Rectal smooth muscle tissue (tissue), 1 donor: ENCODE measurements around the gene SYT13.
"Not testable (repeated sequence)": the region's sequence is repeated elsewhere in the genome, so short reads cannot be mapped to it uniquely, and the experiment has no call there.

Experiments
- H3K27ac ChIP-seq: one replicate; pipeline ENCODE4 v1.7.0; 2013; ENCODE audit warnings: low read depth, low read length, inconsistent platforms
- H3K27me3 ChIP-seq: one replicate; pipeline ENCODE4 v1.7.0; 2013; ENCODE audit warnings: low read length; ENCODE audit not compliant: control insufficient read depth, insufficient read depth
- H3K36me3 ChIP-seq: one replicate; pipeline ENCODE4 v1.7.0; 2013; ENCODE audit warnings: low read length; ENCODE audit not compliant: control insufficient read depth, insufficient read depth
- H3K4me1 ChIP-seq: one replicate; pipeline ENCODE4 v1.7.0; 2013; ENCODE audit warnings: low read length; ENCODE audit not compliant: control insufficient read depth, insufficient read depth
- H3K4me3 ChIP-seq: one replicate; pipeline ENCODE4 v1.7.0; 2013; ENCODE audit warnings: low read length
- H3K9ac ChIP-seq: one replicate; pipeline ENCODE4 v1.7.0; 2013; ENCODE audit warnings: low read length

SYT13 gene

DNA sequence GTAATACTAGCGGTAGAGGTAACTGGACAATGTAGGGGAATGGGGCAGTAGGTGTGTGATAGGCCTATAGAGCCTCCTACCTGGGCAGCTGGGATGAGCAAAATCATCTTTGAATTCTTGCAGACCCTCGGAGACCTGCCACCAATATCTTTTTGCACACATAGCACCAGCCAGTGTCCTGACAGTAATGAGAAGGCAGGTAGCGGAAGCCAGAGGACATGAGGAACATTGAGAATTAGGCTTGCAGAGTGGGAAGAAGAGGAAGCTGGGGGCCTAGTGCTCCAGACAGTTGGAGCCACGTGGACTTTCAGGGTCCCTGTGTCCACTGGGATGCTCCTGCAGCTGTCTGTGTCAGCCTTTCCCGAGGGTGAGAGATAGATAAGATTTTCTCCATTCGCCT lies 17.2 kb upstream of the SYT13 start:
- Histone ChIP-seq H3K4me3 (no peak overlapping the region), H3K4me1 (no peaks in the 10 kb centered on the region), H3K9ac (no peak overlapping the region), H3K36me3 (no peaks in the 10 kb centered on the region), H3K27ac (no peak overlapping the region), H3K27me3 (no peaks in the 10 kb centered on the region)

DNA sequence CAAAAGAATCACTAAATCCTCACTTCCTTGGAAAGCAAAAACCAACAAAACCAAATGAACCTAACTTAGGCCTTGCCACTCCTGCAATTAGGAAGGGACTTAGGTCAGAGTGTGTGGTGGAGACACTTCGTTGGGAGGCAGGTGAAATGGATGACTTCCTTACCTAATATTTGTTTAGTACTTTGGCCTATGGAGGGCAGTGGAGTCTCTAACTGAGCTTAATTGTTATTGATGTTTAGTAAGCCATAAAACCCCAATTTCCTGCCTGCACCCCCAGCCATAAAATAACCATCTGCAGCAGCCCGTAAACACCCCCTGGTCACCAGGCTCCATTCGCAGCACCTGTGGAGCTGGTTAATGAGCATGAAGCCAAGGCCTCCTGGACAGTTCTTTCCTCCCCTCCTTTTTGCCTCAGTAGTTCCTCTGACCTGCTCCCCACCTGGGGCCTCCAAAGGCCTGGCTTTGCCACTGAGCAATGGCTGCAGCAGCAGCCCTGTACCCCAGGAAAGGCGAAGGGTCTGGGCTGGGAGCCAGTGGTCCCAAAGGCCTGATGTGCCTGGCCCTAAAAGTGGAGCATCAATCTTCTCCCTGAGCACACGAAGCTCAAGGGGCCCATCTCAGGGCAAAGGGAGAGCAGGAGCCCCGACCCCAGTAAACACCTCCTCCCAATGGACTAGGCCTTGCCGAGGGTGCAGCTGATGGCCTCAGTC lies 15.6 kb upstream of the SYT13 start:
- Histone ChIP-seq H3K27ac (no peak overlapping the region), H3K9ac (no peak overlapping the region), H3K4me3 (no peak overlapping the region), H3K27me3 (no peaks in the 10 kb centered on the region), H3K36me3 (no peaks in the 10 kb centered on the region), H3K4me1 (no peaks in the 10 kb centered on the region)

DNA sequence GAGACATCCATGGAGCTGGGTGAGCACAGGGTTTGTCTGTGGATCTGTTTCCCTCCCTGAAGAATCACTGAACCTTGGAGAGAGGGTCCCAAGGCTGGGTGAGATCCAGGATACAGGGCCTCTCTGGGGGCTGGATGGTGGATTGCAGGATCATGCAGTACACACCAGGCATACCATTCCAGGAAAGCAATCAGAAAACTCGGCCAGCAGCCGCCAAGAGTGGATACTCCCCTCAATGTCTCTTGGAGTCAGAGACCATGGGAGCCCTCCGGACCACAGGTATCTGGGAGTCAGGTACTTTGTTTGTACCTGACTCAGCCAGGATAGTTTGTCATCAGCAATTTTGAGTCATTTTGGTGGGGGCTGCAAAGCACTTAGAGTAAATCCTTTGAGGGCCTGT lies 14.6 kb upstream of the SYT13 start:
- H3K27me3 ChIP-seq = no peaks in the 10 kb centered on the region
- H3K4me3 ChIP-seq = no peak overlapping the region
- no peak overlapping the region for H3K27ac ChIP-seq
- H3K4me1 ChIP-seq = no peaks in the 10 kb centered on the region
- H3K36me3 ChIP-seq = no peaks in the 10 kb centered on the region
- no peak overlapping the region for H3K9ac ChIP-seq

DNA sequence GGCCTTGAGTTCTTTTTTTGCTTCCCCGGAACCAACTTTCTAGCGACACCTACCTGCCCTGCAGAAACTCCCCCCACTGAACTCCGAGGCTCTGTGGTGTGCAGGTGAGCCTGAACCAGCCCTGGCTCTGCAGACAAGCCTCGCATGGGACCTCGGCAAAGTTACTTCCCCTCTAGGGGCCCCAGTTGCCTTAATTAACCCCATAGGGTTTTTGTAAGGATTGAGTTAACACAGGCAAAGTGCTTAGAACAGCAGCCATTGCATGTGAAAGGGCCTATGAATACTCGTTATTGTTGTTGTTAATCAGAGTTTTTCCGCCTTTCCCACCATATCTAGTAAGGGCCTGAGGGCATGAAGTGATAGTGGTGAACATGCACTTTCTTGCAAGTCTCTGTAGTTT lies 12.6 kb upstream of the SYT13 start:
- no peaks in the 10 kb centered on the region for H3K36me3 ChIP-seq
- H3K4me3 ChIP-seq = no peak overlapping the region
- no peak overlapping the region for H3K9ac ChIP-seq
- no peaks in the 10 kb centered on the region for H3K4me1 ChIP-seq
- no peaks in the 10 kb centered on the region for H3K27me3 ChIP-seq
- no peak overlapping the region for H3K27ac ChIP-seq

DNA sequence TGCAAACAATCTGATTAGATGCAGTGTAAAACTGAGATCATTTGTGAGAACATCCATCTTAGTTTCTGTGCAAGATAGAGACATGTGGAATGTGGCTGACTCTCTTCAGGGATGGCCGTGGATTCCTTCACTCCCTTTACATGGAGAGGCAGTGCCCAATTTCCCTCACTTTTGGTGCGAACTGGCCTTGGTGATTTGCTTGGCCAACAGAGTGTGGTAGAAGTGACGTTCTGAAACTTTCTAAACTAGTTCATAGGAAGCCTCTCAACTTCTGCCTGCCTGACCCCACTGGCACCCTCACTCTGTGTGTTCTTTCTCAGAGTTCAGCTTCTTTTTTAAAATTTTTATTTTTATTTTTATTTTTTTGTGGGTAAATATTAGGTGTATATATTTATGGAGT lies 9.9 kb upstream of the SYT13 start:
- H3K27me3 ChIP-seq = no peaks in the 10 kb centered on the region
- H3K9ac ChIP-seq = no peak overlapping the region
- no peak overlapping the region for H3K4me3 ChIP-seq
- no peaks in the 10 kb centered on the region for H3K36me3 ChIP-seq
- H3K27ac ChIP-seq = no peak overlapping the region
- H3K4me1 ChIP-seq = no peaks in the 10 kb centered on the region

DNA sequence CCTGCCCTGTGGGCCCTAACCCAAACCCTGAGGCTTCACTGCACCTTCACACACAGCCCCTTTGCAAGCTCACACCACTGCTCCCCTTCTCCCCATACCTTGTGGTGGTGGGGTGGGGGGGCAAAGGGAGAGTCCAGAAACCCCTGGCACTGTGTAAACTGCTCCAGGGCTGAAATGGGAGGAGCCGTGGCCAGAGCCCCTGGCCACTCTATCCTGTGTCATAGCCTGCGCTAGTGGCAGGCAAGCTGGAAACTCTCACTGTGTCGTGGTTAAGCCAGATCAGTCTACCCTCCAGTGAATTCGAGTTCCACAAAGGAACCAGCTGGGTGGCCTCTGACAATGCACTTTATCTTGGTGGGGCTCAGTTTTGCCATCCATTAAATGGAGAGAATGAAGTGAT lies 8.4 kb upstream of the SYT13 start:
- no peaks in the 10 kb centered on the region for H3K4me1 ChIP-seq
- H3K4me3 ChIP-seq = no peak overlapping the region
- no peaks in the 10 kb centered on the region for H3K36me3 ChIP-seq
- no peaks in the 10 kb centered on the region for H3K27me3 ChIP-seq
- H3K9ac ChIP-seq = no peak overlapping the region
- no peak overlapping the region for H3K27ac ChIP-seq

DNA sequence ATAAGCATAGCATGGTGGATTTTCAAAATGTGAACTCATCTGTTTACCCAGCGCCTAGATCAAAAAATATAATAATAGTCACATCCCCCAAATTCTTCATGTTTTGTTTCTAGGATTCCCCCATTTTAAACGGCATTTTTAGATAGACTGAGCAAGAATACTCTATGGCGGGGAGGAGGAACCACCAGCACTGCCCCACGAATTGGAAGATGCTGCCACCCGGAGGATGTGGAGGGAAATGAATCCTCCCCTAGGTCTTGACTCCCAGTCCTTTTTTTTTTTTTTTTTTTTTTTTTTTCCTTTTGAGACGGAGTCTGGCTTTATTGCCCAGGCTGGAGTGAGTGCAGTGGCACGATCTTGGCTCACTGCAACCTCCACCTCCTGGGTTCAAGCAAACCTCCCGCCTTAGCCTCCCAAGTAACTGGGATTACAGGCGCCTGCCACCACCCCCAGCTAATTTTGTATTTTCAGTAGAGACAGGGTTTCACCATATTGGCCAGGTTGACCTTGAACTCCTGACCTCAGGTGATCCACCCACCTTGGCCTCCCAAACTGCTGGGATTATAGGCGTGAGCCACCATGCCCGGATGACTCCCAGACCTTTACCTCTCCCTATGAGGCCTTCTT lies 7.5 kb upstream of the SYT13 start:
- not testable (repeated sequence) for H3K36me3 ChIP-seq

DNA sequence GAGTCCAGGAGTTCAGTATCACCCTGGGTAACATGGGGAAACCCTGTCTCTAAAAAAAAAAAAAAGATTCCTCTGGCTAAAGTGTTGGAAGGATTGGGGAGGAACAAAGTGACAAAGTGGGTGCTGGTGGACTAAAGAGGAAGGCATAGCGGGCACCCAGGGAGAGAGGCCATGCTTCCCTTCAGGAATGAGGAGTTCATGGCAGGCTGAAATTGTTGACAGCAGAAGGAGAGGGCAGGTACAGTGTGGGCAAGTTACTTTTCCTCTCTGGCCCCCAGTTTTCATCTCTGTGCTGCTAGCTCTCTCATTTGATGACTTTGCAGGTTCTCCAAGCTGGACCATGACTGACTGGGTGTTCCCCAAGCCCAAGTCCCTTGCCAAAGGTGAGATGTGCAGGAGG lies 4.4 kb upstream of the SYT13 start:
- no peak overlapping the region for H3K9ac ChIP-seq
- H3K36me3 ChIP-seq = no peaks in the 10 kb centered on the region
- H3K4me3 ChIP-seq = no peak overlapping the region
- H3K4me1 ChIP-seq = no peaks in the 10 kb centered on the region
- peaks cover 7% of the 10 kb centered on the region for H3K27me3 ChIP-seq
- H3K27ac ChIP-seq = no peak overlapping the region

More for the DNA sequence above, 7.5 kb upstream of the SYT13 start:
- H3K4me1 ChIP-seq, H3K27ac ChIP-seq, H3K27me3 ChIP-seq, H3K4me3 ChIP-seq, H3K9ac ChIP-seq: not testable (repeated sequence)

DNA sequence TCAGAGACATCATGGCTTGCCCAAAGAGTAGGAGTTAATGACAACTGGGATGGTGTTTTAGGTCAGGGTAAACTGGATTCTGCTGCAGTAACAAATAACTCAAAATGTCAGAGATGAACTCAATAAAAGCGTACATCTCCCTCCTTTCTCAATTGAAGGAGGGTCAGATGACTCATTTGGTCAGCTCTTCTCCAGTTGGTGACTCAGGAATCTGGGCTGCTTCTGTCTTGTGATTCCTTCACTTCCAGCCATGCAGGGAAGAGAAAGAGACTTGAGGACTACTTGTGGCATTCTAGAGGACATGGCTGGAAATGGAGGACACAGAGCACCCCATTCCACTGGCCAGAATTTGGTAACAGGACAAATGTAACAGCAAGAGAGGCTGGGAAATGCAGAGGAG lies 3.2 kb upstream of the SYT13 start:
- H3K9ac ChIP-seq = no peak overlapping the region
- H3K4me1 ChIP-seq = no peaks in the 10 kb centered on the region
- H3K27me3 ChIP-seq = peaks cover 17% of the 10 kb centered on the region
- H3K36me3 ChIP-seq = no peaks in the 10 kb centered on the region
- no peak overlapping the region for H3K4me3 ChIP-seq
- no peak overlapping the region for H3K27ac ChIP-seq

DNA sequence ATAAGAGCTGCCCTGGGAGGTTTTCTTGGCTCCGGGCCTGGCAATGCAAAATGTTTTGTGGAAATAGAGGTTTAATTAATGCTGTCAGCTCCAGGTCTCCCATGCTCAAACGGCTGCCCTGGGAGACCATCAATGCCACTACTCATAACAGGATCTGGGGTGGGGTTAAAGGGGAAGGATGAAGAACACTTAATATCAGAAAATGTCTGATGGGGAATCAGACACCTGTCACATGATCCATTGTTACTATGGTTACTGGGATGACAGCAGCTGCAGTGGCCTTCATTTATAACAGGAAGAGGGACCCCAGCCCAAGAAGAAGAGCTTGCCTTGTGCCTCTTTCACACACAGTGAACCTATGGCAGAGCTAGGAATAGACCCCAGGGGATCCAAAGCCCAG lies 2.2 kb upstream of the SYT13 start:
- H3K27me3 ChIP-seq = peaks cover 18% of the 10 kb centered on the region
- H3K9ac ChIP-seq = no peak overlapping the region
- no peaks in the 10 kb centered on the region for H3K36me3 ChIP-seq
- no peaks in the 10 kb centered on the region for H3K4me1 ChIP-seq
- H3K4me3 ChIP-seq = no peak overlapping the region
- no peak overlapping the region for H3K27ac ChIP-seq

DNA sequence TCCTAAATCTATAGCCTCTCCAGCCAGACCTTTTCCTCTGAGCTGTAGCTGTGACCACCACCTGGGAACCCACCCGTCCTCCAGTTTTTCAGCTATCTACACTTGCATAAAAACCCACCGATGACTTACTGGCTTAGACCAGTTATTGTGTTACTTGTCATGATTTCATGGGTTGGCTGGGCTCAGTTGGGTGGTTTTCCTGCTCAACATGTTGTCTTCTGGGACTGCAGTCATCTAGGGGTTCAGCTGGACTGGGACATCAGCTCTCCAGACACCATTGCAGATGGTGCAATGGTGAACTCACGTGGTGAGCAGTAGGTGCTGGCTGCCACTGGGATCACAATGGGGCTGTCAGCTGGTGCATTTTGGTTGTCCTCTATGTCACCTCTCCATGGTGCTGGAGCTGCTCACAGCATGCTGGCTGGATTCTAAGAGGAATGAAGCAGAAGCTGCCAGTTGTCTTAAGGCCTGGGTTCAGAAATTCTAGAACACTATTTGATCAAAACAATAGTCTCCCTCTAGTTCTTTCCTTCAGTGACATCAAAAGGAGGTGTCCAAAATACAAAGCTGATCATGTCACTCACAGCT lies 1.3 kb upstream of the SYT13 start:
- Histone ChIP-seq H3K27ac (no peak overlapping the region), H3K9ac (no peak overlapping the region), H3K4me1 (no peaks in the 10 kb centered on the region), H3K36me3 (no peaks in the 10 kb centered on the region), H3K4me3 (no peak overlapping the region), H3K27me3 (peaks cover 18% of the 10 kb centered on the region)

DNA sequence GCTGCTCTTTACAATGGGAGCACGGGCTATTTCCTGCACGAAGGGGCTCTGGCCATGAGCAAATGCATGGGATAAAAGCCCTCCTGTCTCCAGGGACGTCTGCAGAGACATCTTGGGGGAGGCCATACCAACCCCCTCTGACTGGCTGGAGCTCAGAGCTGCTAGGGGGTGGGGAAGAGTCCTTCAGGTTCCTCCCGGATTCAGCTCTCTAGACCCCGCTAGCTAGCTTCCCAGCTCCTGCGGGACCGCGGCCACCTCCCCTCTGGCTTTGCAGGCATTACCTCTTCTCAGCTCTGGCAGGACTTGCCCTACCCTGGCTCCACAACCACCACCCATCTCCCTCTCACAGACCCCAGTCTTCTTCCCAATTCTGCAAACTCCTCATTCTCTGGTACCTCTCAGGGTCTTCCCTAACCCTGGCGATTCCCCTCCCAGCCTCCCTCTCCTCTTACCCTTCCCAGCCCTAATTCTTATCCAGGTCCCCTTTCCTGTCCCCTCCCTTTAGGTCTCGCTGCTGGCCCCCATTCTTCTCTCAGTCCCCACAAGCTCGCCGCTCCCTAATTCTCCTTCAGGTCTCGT lies 802 bp downstream of the SYT13 start:
- Histone ChIP-seq H3K36me3 (no peaks in the 10 kb centered on the region), H3K27me3 (peaks cover 18% of the 10 kb centered on the region), H3K9ac (no peak overlapping the region), H3K4me3 (peak overlapping the region; percentile 40), H3K27ac (no peak overlapping the region), H3K4me1 (no peaks in the 10 kb centered on the region)
